Fibroblast of the aortic adventitia (primary cell): ENCODE data around the gene TENM4. TPM values are rescaled to one million over a fixed set of nuclear protein-coding genes. Genes with fewer than 3 reads are reported as not detected.

Source experiments
- DNase-seq: peaks from one replicate; pipeline ENCODE4 v3.0.0-alpha.2; 2010; ENCODE audit warnings: low read depth
- H3K4me3 ChIP-seq: 2 replicates; pipeline ENCODE4 v1.5.1; 2011; ENCODE audit warnings: low read depth, mild to moderate bottlenecking, control low read depth, low read length, moderate library complexity
- CTCF ChIP-seq: IDR thresholded peaks from 2 replicates; pipeline ENCODE4 v1.5.1; 2011; ENCODE audit warnings: mild to moderate bottlenecking, low read length, control low read depth, inconsistent platforms; ENCODE audit not compliant: insufficient read depth
- total RNA-seq: library from RNA; depleted of rRNA; stranded (reverse); fragments of >200 nt; gene quantifications from 2 replicates; pipeline ENCODE4 v1.2.3, GENCODE V29; 2012; ENCODE audit warnings: low replicate concordance

TENM4 gene
- total RNA-seq, 1 donor, result 113 TPM

- DNase-seq, result no peak
- H3K4me3 ChIP-seq, result no peak overlapping the region
These were observed 657.5 kb downstream of the TENM4 start for GRCh38 chr11:78783301-78783700.

GRCh38 chr11:78782725-78783124 is 658.1 kb downstream of the TENM4 start:
- H3K4me3 ChIP-seq, result no peak overlapping the region
- no peak for TF ChIP-seq CTCF
- DNase-seq, result no peak

More at GRCh38 chr11:78783301-78783700, 657.5 kb downstream of the TENM4 start:
- no peak for TF ChIP-seq CTCF

GRCh38 chr11:78780889-78781288 is 659.9 kb downstream of the TENM4 start:
- no peak for DNase-seq
- no peak overlapping the region for H3K4me3 ChIP-seq
- no peak for TF ChIP-seq CTCF

- DNase-seq, result no peak
- no peak for TF ChIP-seq CTCF
- H3K4me3 ChIP-seq, result no peak overlapping the region
These were observed 667.3 kb downstream of the TENM4 start for GRCh38 chr11:78773492-78773891.

- no peak for TF ChIP-seq CTCF
- DNase-seq, result no peak
- no peak overlapping the region for H3K4me3 ChIP-seq
These were observed 667.8 kb downstream of the TENM4 start for GRCh38 chr11:78773077-78773476.

- no peak for TF ChIP-seq CTCF
- DNase-seq, result no peak
- no peak overlapping the region for H3K4me3 ChIP-seq
These were observed 668.6 kb downstream of the TENM4 start for GRCh38 chr11:78772186-78772585.

- H3K4me3 ChIP-seq, result no peak overlapping the region
- no peak for TF ChIP-seq CTCF
- no peak for DNase-seq
These were observed 669.9 kb downstream of the TENM4 start for GRCh38 chr11:78770931-78771330.
